ENCODE results near the gene USP19. TPM values are rescaled to one million over a fixed set of nuclear protein-coding genes. Genes with fewer than 3 reads are reported as not detected.
A peak's percentile ranks its signal among the peaks of the same experiment; 100 is the strongest.

The USP19 gene, protein sequence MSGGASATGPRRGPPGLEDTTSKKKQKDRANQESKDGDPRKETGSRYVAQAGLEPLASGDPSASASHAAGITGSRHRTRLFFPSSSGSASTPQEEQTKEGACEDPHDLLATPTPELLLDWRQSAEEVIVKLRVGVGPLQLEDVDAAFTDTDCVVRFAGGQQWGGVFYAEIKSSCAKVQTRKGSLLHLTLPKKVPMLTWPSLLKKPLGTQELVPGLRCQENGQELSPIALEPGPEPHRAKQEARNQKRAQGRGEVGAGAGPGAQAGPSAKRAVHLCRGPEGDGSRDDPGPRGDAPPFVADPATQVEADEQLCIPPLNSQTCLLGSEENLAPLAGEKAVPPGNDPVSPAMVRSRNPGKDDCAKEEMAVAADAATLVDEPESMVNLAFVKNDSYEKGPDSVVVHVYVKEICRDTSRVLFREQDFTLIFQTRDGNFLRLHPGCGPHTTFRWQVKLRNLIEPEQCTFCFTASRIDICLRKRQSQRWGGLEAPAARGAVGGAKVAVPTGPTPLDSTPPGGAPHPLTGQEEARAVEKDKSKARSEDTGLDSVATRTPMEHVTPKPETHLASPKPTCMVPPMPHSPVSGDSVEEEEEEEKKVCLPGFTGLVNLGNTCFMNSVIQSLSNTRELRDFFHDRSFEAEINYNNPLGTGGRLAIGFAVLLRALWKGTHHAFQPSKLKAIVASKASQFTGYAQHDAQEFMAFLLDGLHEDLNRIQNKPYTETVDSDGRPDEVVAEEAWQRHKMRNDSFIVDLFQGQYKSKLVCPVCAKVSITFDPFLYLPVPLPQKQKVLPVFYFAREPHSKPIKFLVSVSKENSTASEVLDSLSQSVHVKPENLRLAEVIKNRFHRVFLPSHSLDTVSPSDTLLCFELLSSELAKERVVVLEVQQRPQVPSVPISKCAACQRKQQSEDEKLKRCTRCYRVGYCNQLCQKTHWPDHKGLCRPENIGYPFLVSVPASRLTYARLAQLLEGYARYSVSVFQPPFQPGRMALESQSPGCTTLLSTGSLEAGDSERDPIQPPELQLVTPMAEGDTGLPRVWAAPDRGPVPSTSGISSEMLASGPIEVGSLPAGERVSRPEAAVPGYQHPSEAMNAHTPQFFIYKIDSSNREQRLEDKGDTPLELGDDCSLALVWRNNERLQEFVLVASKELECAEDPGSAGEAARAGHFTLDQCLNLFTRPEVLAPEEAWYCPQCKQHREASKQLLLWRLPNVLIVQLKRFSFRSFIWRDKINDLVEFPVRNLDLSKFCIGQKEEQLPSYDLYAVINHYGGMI (N-terminal part only)
- 64.4 and 73.0 TPM in 2 replicates for total RNA-seq (2014; rRNA removed; shearing (Covaris generic))

DNA sequence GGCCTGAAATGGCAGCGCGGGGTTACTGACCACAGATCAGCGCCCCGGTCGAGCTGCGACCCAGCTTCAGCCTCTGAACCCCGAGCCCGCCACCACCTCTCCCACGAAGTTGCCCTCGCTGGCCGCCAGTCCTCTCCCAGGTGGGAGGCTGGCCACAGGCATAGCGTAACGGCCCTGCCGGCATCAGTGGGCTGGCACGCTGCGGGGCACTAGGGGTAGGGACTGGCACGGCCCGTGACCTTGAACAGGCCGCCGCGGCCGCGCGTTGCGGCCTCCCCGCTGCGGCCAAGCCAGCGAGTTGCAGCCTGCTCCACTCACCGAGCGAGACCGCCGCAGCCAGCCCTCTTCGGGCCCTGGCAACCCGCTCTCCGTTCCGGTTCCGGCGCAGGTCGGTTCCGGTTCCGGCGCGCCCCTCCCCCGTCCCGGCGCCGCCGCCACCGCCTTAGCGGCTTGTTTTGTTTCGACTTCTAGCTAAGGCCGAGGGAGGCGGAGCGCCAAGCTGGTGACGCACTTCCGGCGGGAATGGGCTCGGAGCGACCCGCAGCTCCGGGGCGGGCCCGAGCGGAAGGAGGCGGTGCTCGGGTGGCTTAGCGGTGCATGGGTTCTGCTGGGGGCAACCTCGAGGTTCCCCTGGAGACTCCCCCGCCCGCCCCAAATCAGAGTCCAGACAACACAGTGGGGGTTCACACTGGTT is at the start of gene USP19:
Gene USP19 (minus strand): TSS at position 386 of the 694 bp plus-strand sequence. CDS start 1,678 bp downstream, outside the sequence.
- Histone ChIP-seq H3K4me3 (ENCODE audit: insufficient read depth, low read depth, low read length) (peak within 1 kb of the TSS; percentile 99), H3K27me3 (ENCODE audit: control insufficient read depth, insufficient read depth, low read length) (no peaks in the 10 kb centered on the region), H3K36me3 (replicated peaks; ENCODE audit: control insufficient read depth, insufficient read depth, low read length) (peaks cover 34% of the 10 kb centered on the region)
- DNase-seq: peak; percentile 100

DNA sequence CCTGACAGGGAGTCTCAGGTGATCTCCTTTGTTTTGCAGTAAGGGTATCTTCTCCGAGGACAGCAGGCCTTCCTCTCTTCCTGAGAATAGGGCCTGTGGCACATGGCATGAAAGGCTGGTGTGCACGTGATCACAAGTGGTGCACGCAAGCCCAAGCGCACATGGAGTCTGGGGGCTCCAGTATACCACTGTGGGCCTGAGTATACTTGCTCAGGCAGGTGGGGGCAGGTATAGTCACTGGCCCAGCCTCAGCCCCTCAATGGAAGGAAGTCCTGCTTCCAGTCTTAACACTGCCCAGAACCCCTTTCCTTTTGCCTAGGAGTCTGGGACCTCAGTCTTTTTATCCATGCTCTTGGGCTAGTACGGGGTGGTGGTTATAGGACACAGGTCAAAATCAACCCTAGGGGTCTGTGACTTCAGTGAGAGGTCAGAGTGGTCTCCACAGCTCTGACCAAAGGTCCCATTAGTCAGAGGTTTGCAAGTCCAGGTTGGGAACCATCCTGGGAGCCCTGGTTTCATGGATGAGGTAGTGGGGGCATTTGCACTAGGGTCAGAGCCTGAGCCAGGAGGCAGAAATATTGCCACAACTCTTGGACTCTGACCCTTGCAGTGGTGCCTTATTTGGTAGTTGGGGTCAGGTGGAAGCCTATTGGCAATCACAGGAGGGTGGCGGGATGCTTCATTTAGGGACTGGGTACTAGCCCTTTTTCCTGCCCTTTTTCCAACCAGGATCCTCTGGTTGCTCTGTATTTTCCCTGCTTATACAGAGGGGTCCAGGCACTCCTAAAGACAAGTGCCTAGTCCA is 46.3 kb upstream of the USP19 start:
- Histone ChIP-seq H3K4me3 (ENCODE audit: insufficient read depth, low read depth, low read length) (peak overlapping the region; percentile 89), H3K36me3 (replicated peaks; ENCODE audit: control insufficient read depth, insufficient read depth, low read length) (peaks cover 11% of the 10 kb centered on the region), H3K27me3 (ENCODE audit: control insufficient read depth, insufficient read depth, low read length) (peaks cover 3% of the 10 kb centered on the region; the same call in 1 of the 2 replicates)
- DNase-seq: no peak

DNA sequence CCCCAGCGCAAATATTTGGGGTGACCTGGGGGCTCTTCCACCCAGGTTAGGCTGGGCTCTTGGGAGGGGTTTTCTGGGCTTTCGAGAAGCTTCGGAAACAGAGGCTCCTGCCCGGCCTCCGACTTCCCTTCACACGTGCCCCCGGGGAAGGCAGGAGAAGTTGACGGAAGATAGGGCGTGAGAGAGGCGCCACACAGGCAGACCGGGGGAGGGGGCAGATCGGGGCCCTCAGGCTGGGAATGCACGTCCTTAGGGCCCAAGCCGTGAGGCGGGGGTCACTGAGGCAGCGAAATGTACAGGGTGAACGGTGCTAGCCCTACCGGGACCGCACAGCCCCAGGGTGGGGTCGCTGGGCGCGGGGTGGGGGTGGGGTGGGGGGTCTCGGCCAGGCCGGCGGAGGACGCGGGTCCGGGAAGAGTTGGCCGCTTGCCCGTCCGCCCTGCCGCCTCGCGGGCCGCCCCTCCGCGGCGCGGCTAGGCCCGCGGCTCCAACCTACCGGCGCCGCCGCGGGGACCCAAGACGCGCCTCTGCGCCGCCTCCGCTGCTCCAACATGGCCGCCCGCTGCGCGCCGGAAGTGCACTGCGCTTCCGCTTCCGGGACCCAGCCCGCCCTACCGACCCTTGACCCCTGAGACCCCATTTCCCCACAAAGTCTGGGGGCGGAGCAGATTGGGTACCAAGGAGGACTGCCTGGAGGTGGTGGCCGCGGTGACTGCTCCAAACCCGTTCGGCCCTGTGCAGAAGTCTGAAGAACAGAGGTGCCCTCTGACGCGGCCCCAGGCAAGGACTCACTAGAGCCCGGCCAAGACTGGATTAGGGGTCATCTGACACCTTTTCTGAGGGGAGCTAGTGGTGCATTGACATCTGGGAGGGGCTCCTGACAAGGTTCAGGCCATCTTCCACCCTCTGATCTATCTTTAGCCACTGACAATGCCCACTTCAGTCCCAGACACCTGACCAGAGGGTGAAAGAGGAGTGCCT is 45.4 kb upstream of the USP19 start, which contains the start of gene CCDC71:
Gene CCDC71 (minus strand): TSS at position 561 of the 981 bp plus-strand sequence. CDS start 2,123 bp downstream, outside the sequence.
- Histone ChIP-seq H3K27me3 (ENCODE audit: control insufficient read depth, insufficient read depth, low read length) (peaks cover 2% of the 10 kb centered on the region; the same call in 1 of the 2 replicates), H3K36me3 (replicated peaks; ENCODE audit: control insufficient read depth, insufficient read depth, low read length) (peaks cover 13% of the 10 kb centered on the region), H3K4me3 (ENCODE audit: insufficient read depth, low read depth, low read length) (peak within 1 kb of the TSS; percentile 89)
- DNase-seq: peak; percentile 96

DNA sequence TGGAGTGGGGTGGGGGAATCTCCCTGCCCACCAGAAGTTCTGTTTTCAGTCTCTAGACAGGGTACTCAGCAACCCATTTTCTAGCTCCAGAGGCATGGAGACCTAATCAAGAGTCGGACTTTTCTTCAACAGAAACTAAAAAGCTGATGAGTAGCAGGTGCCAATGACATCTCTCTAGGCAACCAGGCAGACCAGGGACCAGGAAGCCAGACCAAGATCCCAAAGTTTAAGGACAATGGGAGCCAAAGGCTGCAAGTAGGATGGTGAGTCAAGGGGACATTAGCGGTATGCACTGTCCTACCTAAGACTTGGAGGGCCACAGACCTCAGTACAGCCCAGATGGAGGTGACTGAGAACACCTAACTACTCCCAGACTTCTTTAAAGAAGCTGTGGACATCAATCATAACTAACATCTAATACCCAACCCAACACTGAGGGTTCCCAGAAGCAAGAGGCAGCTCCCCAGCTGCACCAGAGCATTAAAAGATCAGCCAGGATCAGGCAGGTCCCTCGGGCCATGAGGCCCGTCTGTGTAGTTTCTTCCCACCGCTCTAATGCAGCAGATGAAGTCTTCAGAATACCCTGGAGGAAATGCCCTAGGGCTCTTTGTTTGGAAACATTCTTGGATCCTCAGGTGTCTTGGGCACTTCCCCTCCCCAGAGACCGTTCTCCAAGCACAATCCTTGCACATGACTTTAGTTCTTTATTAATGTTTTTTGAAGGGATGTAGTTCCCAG is 44.5 kb upstream of the USP19 start:
- H3K4me3 ChIP-seq (ENCODE audit: insufficient read depth, low read depth, low read length): peak overlapping the region; percentile 89
- H3K27me3 ChIP-seq (ENCODE audit: control insufficient read depth, insufficient read depth, low read length): peaks cover 2% of the 10 kb centered on the region; the same call in 1 of the 2 replicates
- DNase-seq: peak; percentile 73
- peaks cover 13% of the 10 kb centered on the region for H3K36me3 ChIP-seq (replicated peaks; ENCODE audit: control insufficient read depth, insufficient read depth, low read length)

DNA sequence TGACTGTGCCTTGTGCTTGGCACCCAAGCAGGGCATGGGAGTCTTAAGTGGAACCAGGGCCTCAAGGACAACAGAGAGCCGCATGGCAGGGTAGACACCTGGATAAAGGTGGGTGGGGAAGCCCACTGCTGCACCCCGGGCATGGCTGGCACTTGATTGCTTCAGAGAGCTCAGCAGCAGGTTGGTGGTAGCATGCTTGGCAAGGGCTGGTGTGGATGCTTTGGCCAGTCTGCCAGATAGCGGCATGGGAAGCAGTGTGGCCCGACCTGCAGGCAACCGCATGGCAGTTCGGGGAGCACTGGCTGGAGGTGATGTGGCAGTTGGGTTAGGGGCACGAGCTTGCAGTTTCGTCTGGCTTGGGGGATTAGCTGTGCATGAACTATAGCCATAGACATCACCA is 43.0 kb upstream of the USP19 start:
- DNase-seq: no peak
- Histone ChIP-seq H3K27me3 (ENCODE audit: control insufficient read depth, insufficient read depth, low read length) (peaks cover 2% of the 10 kb centered on the region; the same call in 1 of the 2 replicates), H3K4me3 (ENCODE audit: insufficient read depth, low read depth, low read length) (no peak overlapping the region), H3K36me3 (replicated peaks; ENCODE audit: control insufficient read depth, insufficient read depth, low read length) (peaks cover 13% of the 10 kb centered on the region)

DNA sequence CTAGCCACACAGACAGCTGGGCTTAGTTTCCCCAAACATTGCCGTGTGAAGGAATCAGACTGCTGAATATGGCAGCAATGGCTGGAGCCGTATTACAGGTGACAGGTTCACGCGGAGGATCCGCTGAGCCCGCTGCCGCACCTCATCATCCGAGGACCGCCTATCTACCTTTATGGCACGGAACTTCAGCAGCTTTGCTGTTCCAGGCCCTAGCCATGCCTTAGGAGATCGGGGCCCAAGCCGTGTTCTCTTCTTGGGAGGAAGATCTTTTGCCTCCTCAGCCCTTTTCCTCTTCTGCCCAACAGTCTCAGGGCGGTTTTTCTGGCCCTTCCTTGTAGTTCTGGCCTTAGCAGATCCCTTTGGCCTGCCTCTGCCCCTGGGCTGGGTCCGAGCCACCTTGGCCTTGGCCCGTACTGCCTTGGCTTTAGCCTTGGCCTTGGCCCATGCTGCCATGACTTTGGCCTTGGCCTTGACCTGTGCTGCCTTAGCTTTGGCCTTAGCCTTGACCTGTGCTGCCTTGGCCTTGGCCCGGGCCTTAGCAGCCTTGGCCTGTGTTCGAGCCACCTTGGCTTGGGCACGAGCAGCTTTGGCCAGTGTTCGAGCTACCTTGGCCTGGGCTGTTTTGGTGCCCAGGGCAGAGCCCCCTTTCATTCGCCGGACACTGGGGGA is 42.3 kb upstream of the USP19 start:
- Histone ChIP-seq H3K27me3 (ENCODE audit: control insufficient read depth, insufficient read depth, low read length) (peaks cover 2% of the 10 kb centered on the region; the same call in 1 of the 2 replicates), H3K4me3 (ENCODE audit: insufficient read depth, low read depth, low read length) (no peak overlapping the region), H3K36me3 (replicated peaks; ENCODE audit: control insufficient read depth, insufficient read depth, low read length) (peaks cover 13% of the 10 kb centered on the region)
- no peak for DNase-seq

DNA sequence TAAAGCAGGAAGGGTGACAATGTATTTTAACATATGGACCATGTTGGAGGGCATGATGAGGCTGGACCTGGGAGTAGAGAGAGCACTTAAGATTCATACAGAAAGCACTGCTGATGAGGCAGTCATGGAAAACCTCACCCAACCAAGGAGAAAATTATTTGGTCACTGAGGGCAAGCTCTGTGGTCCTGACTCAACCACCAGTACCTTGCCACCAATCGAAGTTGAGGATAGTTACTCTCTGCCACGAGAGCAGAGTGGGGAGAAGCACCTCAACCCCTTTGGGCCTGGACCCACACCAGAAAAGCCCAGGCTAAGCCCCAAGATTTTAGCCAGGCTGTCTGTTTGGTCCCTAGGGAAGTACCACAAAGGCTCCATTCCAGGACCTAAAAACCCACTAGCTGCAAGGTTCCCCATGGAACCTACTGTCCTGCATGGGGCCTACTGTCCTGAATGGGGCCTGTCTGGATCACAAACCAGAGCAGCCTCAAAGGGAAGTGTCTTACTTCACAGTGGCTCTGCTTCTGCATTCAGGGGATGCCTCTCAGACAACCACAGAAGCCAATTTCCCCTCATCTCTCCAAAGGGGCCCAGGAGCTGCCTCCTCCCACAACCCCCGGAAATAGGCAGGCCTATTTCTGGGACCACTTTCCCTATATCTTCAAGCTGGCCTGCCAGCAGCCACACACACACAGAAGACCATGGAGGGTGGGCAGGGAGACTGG is 41.3 kb upstream of the USP19 start:
- DNase-seq: no peak
- no peak overlapping the region for H3K4me3 ChIP-seq (ENCODE audit: insufficient read depth, low read depth, low read length)
- no peaks in the 10 kb centered on the region for H3K27me3 ChIP-seq (ENCODE audit: control insufficient read depth, insufficient read depth, low read length)

DNA sequence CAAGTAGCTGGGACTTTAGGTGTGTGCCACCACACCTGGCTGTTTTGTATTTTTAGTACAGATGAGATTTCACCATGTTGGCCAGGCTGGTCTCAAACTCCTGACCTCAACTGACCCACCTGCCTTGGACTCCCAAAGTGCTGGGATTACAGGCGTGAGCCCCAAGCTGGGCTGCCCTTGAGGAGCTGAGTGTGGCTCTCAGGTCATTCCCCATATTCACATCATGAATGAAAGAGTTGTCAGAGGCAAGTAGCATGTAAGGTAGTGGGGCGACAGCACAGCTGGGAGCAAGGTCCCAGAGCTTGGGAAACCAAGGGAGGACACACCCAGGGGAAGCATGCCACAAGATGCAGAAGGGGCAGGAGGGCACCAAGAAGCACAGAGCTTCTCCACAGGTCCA is 40.6 kb upstream of the USP19 start:
- Histone ChIP-seq H3K4me3 (ENCODE audit: insufficient read depth, low read depth, low read length) (no peak overlapping the region), H3K36me3 (replicated peaks; ENCODE audit: control insufficient read depth, insufficient read depth, low read length) (peaks cover 13% of the 10 kb centered on the region), H3K27me3 (ENCODE audit: control insufficient read depth, insufficient read depth, low read length) (no peaks in the 10 kb centered on the region)
- DNase-seq: no peak

More for the DNA sequence above, 41.3 kb upstream of the USP19 start:
- peaks cover 13% of the 10 kb centered on the region for H3K36me3 ChIP-seq (replicated peaks; ENCODE audit: control insufficient read depth, insufficient read depth, low read length)

DNA sequence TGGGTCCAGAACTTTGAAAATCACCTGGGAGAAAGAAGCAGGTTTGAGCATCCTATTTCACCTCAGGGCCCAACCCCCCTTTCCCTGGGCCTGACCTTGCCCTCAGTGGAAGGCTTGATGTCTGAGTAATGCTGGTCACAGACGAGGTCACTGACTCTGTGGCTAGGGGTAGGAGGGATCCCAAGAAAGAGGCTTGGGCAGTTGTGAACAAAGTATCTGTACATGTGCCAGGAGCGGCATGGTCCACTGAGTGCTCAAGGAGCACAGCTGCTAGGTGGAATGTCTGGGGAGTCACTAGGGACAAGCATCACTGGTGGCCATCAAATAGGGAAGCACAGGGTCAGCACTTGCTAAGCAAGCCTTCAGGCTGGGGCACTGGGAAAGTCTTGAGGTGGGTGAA is 38.2 kb upstream of the USP19 start:
- Histone ChIP-seq H3K36me3 (replicated peaks; ENCODE audit: control insufficient read depth, insufficient read depth, low read length) (peaks cover 9% of the 10 kb centered on the region), H3K4me3 (ENCODE audit: insufficient read depth, low read depth, low read length) (no peak overlapping the region), H3K27me3 (ENCODE audit: control insufficient read depth, insufficient read depth, low read length) (no peaks in the 10 kb centered on the region)
- no peak for DNase-seq

DNA sequence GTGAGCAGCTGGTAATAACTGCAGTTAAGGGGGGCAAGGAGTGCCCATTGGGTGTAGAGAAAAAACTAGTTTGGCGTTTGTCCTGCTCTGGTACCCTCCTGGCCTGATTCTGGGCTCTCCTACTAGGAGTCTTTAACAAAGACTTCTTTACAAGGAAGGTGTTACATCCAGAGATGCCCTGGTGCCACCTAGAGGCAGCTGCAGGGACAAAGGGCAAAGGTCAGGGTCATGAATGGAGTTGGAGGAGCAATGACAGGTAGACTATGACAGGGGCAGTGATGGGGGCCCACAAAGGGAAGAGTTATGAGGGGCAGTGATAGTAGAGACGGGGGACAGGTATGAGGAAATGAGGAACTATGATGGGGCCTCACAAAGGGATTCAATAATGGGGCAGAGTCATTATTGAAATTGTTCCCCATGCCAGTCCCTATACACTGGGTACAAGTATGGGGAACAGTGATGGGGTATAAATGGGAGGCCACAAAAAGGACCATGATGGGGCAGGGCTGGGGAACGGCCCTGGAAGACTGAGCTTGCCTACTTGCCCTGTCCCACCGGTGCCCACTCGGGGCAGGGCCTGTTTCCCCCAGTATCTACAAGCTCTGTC is 37.6 kb upstream of the USP19 start:
- peak; percentile 88 for DNase-seq
- peaks cover 4% of the 10 kb centered on the region for H3K36me3 ChIP-seq (replicated peaks; ENCODE audit: control insufficient read depth, insufficient read depth, low read length)
- H3K27me3 ChIP-seq (ENCODE audit: control insufficient read depth, insufficient read depth, low read length): no peaks in the 10 kb centered on the region

More for the DNA sequence above, 37.6 kb upstream of the USP19 start:
- H3K4me3 ChIP-seq (ENCODE audit: insufficient read depth, low read depth, low read length): no peak overlapping the region
